A673 (cell line): Measurements from ENCODE around the gene ECM2. TPM values are rescaled to one million over a fixed set of nuclear protein-coding genes. Genes with fewer than 3 reads are reported as not detected.

Experiments used
- BruUV-seq: library from RNA; stranded (reverse); fragments of 400-500 nt; replicated peaks from 2 replicates; lab custom pipeline; 2021; lab: Mats Ljungman, UMichigan
- CTCF ChIA-PET: fragments of 300-600 bp; sonication (Branson Sonifier 250); formaldehyde crosslinking; loops from one replicate; lab custom pipeline; 2022; ENCODE audit warnings: antibody characterized with exemption; lab: Charles Lee
- POLR2A ChIA-PET: fragments of 300-600 bp; sonication (Branson Sonifier 250); formaldehyde crosslinking; loops from one replicate; lab custom pipeline; 2022; ENCODE audit warnings: antibody characterized with exemption; ENCODE audit not compliant: low non-redundant PET; lab: Charles Lee
- DNase-seq: peaks from one replicate; pipeline ENCODE4 v3.0.0-alpha.2; 2015; ENCODE audit warnings: low spot score
- H3K27ac ChIP-seq: fragments of 200-600 bp; sonication (generic); 2 replicates; pipeline ENCODE4 v1.5.1; 2016; ENCODE audit warnings: mixed run types, low read depth, mild to moderate bottlenecking, mixed read lengths, antibody characterized with exemption, low read length; ENCODE audit not compliant: poor library complexity, severe bottlenecking
- H3K27me3 ChIP-seq: fragments of 200-600 bp; sonication (generic); replicated peaks from 2 replicates; pipeline ENCODE4 v1.6.1; 2017; ENCODE audit warnings: mixed run types, low read depth, mild to moderate bottlenecking, mixed read lengths, antibody characterized with exemption, low read length; ENCODE audit not compliant: insufficient read depth, poor library complexity
- H3K36me3 ChIP-seq: fragments of 200-600 bp; sonication (generic); 2 replicates; pipeline ENCODE4 v1.6.1; 2016; ENCODE audit warnings: mixed run types, mild to moderate bottlenecking, mixed read lengths, antibody characterized with exemption, low read length; ENCODE audit not compliant: insufficient read depth, poor library complexity, severe bottlenecking
- H3K4me1 ChIP-seq: fragments of 200-600 bp; sonication (generic); 2 replicates; pipeline ENCODE4 v1.6.1; 2017; ENCODE audit warnings: mixed run types, mild to moderate bottlenecking, mixed read lengths, antibody characterized with exemption, low read length; ENCODE audit not compliant: insufficient read depth, poor library complexity, severe bottlenecking
- H3K4me3 ChIP-seq: fragments of 200-600 bp; sonication (generic); 2 replicates; pipeline ENCODE4 v1.5.1; 2016; ENCODE audit warnings: low read depth, mixed run types, mild to moderate bottlenecking, mixed read lengths, low read length; ENCODE audit not compliant: poor library complexity, severe bottlenecking
- H3K9me3 ChIP-seq: fragments of 200-600 bp; sonication (generic); 2 replicates; pipeline ENCODE4 v1.6.1; 2016; ENCODE audit warnings: mixed run types, low read depth, mild to moderate bottlenecking, mixed read lengths, antibody characterized with exemption, low read length; ENCODE audit not compliant: poor library complexity, severe bottlenecking
- CTCF ChIP-seq: fragments of 300-800, 200-600 bp; sonication (generic); conservative IDR thresholded peaks from 2 replicates; pipeline ENCODE4 v1.5.1; 2017; ENCODE audit warnings: low read depth, mild to moderate bottlenecking, antibody characterized with exemption, low read length, moderate library complexity, mixed read lengths
- EZH2 ChIP-seq: fragments of 200-600 bp; sonication (generic); IDR thresholded peaks from 2 replicates; pipeline ENCODE4 v1.6.1; 2017; ENCODE audit warnings: borderline replicate concordance, low read depth, mild to moderate bottlenecking, mixed read lengths, antibody characterized with exemption, low read length; ENCODE audit not compliant: poor library complexity, severe bottlenecking
- intact Hi-C: fragments of 100-400 bp; cut with micrococcal nuclease; formaldehyde crosslinking; loops from one replicate; pipeline ENCODE4 v1.10.0; 2022; ENCODE audit not compliant: unreplicated experiment
- total RNA-seq: library from RNA; stranded (reverse); gene quantifications from 2 replicates; pipeline ENCODE4 v1.2.3, GENCODE V29; 2021

Gene ECM2
- total RNA-seq, 1 experiment from 2014 or later, result 0.24 TPM

- H3K27ac ChIP-seq, result no peak overlapping the region
Observed at GRCh38 chr9:92463387-92463786, 72.4 kb downstream of the ECM2 start.

GRCh38 chr9:92457576-92457975 lies 78.2 kb downstream of the ECM2 start:
- intact Hi-C loops, result no loop called here
- CTCF ChIA-PET, result no interaction called here
- BruUV-seq, result no TSS peak
- no peaks in the 10 kb centered on the region for H3K36me3 ChIP-seq
- H3K9me3 ChIP-seq, result no peaks in the 10 kb centered on the region
- POLR2A ChIA-PET, result no interaction called here
- TF ChIP-seq EZH2 (no peak), CTCF (no peak)
- no peak overlapping the region for H3K27ac ChIP-seq
- H3K4me3 ChIP-seq, result no peak overlapping the region
- no peaks in the 10 kb centered on the region for H3K27me3 ChIP-seq
- no peaks in the 10 kb centered on the region for H3K4me1 ChIP-seq
- no peak for DNase-seq

More at GRCh38 chr9:92463387-92463786, 72.4 kb downstream of the ECM2 start:
- BruUV-seq, result no TSS peak
- Histone ChIP-seq H3K4me3 (no peak overlapping the region), H3K4me1 (no peaks in the 10 kb centered on the region), H3K36me3 (no peaks in the 10 kb centered on the region), H3K27me3 (no peaks in the 10 kb centered on the region), H3K9me3 (no peaks in the 10 kb centered on the region)
- CTCF ChIA-PET, result no interaction called here
- POLR2A ChIA-PET, result no interaction called here
- TF ChIP-seq EZH2 (no peak), CTCF (no peak)
- intact Hi-C loops, result no loop called here
- DNase-seq, result no peak

- no peaks in the 10 kb centered on the region for H3K36me3 ChIP-seq
- H3K4me1 ChIP-seq, result no peaks in the 10 kb centered on the region
- intact Hi-C loops, result no loop called here
- H3K9me3 ChIP-seq, result no peaks in the 10 kb centered on the region
- H3K27ac ChIP-seq, result no peak overlapping the region
- no peaks in the 10 kb centered on the region for H3K27me3 ChIP-seq
- BruUV-seq, result no TSS peak
- CTCF ChIA-PET, result interaction anchor here (0.6 to 1.4 kb wide), 3 partner anchors 112 to 304 kb away, joined by 3 to 4 read pairs (median 3); no protein-coding TSS in a partner anchor
- DNase-seq, result peak; percentile 22
- peak; percentile 49; the same call in 1 of the 2 replicates for TF ChIP-seq CTCF
- no peak for TF ChIP-seq EZH2
- no peak overlapping the region for H3K4me3 ChIP-seq
- POLR2A ChIA-PET, result no interaction called here
Observed at GRCh38 chr9:92455217-92455616, 80.6 kb downstream of the ECM2 start.
